IMR-90 (cell line): Measurements from ENCODE around the gene PAX8. TPM values are rescaled to one million over a fixed set of nuclear protein-coding genes. Genes with fewer than 3 reads are reported as not detected.

ENCODE experiments used
- ATAC-seq: fragments of 200-7000 bp; cut with Tn5 transposase; 2 replicates; pipeline ENCODE4 v1.9.1; 2020; ENCODE audit warnings: low read depth, mild to moderate bottlenecking, moderate library complexity
- BruUV-seq: library from RNA; stranded (reverse); fragments of 400-500 nt; replicated peaks from 2 replicates; lab custom pipeline; 2021; lab: Mats Ljungman, UMichigan
- CTCF ChIA-PET: fragments of 300-600 bp; formaldehyde crosslinking; extraction: SDS; loops from one replicate; lab custom pipeline; 2021; ENCODE audit warnings: antibody characterized with exemption; lab: Yijun Ruan, JAX
- POLR2A ChIA-PET: fragments of 300-600 bp; sonication (Branson Sonifier 250); formaldehyde crosslinking; loops from one replicate; lab custom pipeline; 2022; ENCODE audit warnings: antibody characterized with exemption; ENCODE audit not compliant: unreplicated experiment; lab: Charles Lee
- DNase-seq: peaks from one replicate; pipeline ENCODE4 v3.0.0; 2013
- H2AFZ ChIP-seq: replicated peaks from 2 replicates; pipeline ENCODE3; 2013; ENCODE audit warnings: low read length, mild to moderate bottlenecking; ENCODE audit not compliant: poor library complexity
- H2AK5ac ChIP-seq: 2 replicates; pipeline ENCODE4 v1.6.1; 2013; ENCODE audit warnings: low read depth, low read length, inconsistent platforms
- H2AK9ac ChIP-seq: replicated peaks from 2 replicates; pipeline ENCODE3; 2013; ENCODE audit warnings: mild to moderate bottlenecking, low read depth, low read length, moderate library complexity; ENCODE audit not compliant: poor library complexity
- H2BK120ac ChIP-seq: 2 replicates; pipeline ENCODE4 v1.6.1; 2013; ENCODE audit warnings: low read depth, low read length, inconsistent platforms
- H2BK15ac ChIP-seq: 3 replicates; pipeline ENCODE4 v1.6.1; 2013; ENCODE audit warnings: low read depth, low read length, inconsistent platforms
- H2BK20ac ChIP-seq: 2 replicates; pipeline ENCODE4 v1.6.1; 2013; ENCODE audit warnings: low read depth, mild to moderate bottlenecking, inconsistent platforms, low read length, moderate library complexity
- H2BK5ac ChIP-seq: 2 replicates; pipeline ENCODE4 v1.6.1; 2013; ENCODE audit warnings: mild to moderate bottlenecking, low read depth, low read length, inconsistent platforms; ENCODE audit not compliant: poor library complexity, severe bottlenecking
- H3K14ac ChIP-seq: replicated peaks from 2 replicates; pipeline ENCODE4 v1.6.1; 2013; ENCODE audit warnings: low read depth, low read length, inconsistent platforms
- H3K18ac ChIP-seq: 2 replicates; pipeline ENCODE4 v1.6.1; 2013; ENCODE audit warnings: low read depth, low read length, control low read depth
- H3K23ac ChIP-seq: 2 replicates; pipeline ENCODE4 v1.6.1; 2013; ENCODE audit warnings: low read depth, low read length, inconsistent platforms
- H3K27ac ChIP-seq: 2 replicates; pipeline ENCODE4 v1.5.1; 2013; ENCODE audit warnings: mild to moderate bottlenecking, control low read depth, low read length; ENCODE audit not compliant: insufficient read depth
- H3K27me3 ChIP-seq: 2 replicates; pipeline ENCODE4 v1.6.1; 2013; ENCODE audit warnings: low read length; ENCODE audit not compliant: control insufficient read depth, insufficient read depth
- H3K36me3 ChIP-seq: 2 replicates; pipeline ENCODE4 v1.6.1; 2013; ENCODE audit warnings: low read length, mixed read lengths; ENCODE audit not compliant: control insufficient read depth, insufficient read depth
- H3K4ac ChIP-seq: 2 replicates; pipeline ENCODE4 v1.6.1; 2013; ENCODE audit warnings: low read depth, low read length, inconsistent platforms
- H3K4me1 ChIP-seq: 2 replicates; pipeline ENCODE4 v1.6.1; 2013; ENCODE audit warnings: low read length, mixed read lengths; ENCODE audit not compliant: control insufficient read depth, insufficient read depth
- H3K4me2 ChIP-seq: 2 replicates; pipeline ENCODE4 v1.6.1; 2013; ENCODE audit warnings: low read depth, mild to moderate bottlenecking, control low read depth, low read length, moderate library complexity
- H3K4me3 ChIP-seq: 2 replicates; pipeline ENCODE4 v1.5.1; 2013; ENCODE audit warnings: low read depth, mild to moderate bottlenecking, control low read depth, low read length, moderate library complexity; ENCODE audit not compliant: insufficient read depth
- H3K56ac ChIP-seq: 2 replicates; pipeline ENCODE4 v1.6.1; 2013; ENCODE audit warnings: low read length, inconsistent platforms; ENCODE audit not compliant: insufficient read depth; ENCODE audit errors: extremely low read depth
- H3K79me1 ChIP-seq, 2 experiments: 2 replicates each; pipeline ENCODE4 v1.6.1; 2013; ENCODE audit warnings: low read length in 2 of 2, inconsistent platforms in 1 of 2, low read depth in 1 of 2
- H3K9ac ChIP-seq: 2 replicates; pipeline ENCODE4 v1.6.1; 2013; ENCODE audit warnings: low read depth, low read length, control low read depth
- H3K9me1 ChIP-seq: 2 replicates; pipeline ENCODE4 v1.6.1; 2013; ENCODE audit warnings: low read length, inconsistent platforms; ENCODE audit not compliant: insufficient read depth
- H3K9me3 ChIP-seq: 2 replicates; pipeline ENCODE4 v1.6.1; 2013; ENCODE audit warnings: low read length; ENCODE audit not compliant: control insufficient read depth, insufficient read depth
- H4K20me1 ChIP-seq: 2 replicates; pipeline ENCODE4 v1.6.1; 2013; ENCODE audit warnings: low read length, inconsistent platforms; ENCODE audit not compliant: insufficient read depth
- H4K5ac ChIP-seq: 2 replicates; pipeline ENCODE4 v1.6.1; 2013; ENCODE audit warnings: mild to moderate bottlenecking, low read depth, low read length, control low read depth
- H4K8ac ChIP-seq, 2 experiments: 2 replicates each; pipeline ENCODE4 v1.6.1; 2013; ENCODE audit warnings: low read depth in 2 of 2, low read length in 2 of 2, control low read depth in 1 of 2, inconsistent platforms in 1 of 2
- H4K91ac ChIP-seq: 2 replicates; pipeline ENCODE4 v1.6.1; 2013; ENCODE audit warnings: low read depth, low read length, inconsistent platforms; ENCODE audit not compliant: insufficient read depth
- BHLHE40 ChIP-seq: fragments of 150-350 bp; IDR thresholded peaks from 2 replicates; pipeline ENCODE4 v1.6.1; 2016; ENCODE audit warnings: mild to moderate bottlenecking, low read depth, low read length
- CEBPB ChIP-seq: IDR thresholded peaks from 2 replicates; pipeline ENCODE4 v1.6.1; 2012; ENCODE audit warnings: low read depth, low read length, improper control_type of control experiment
- CHD1 ChIP-seq: IDR thresholded peaks from 2 replicates; pipeline ENCODE4 v1.6.1; 2012; ENCODE audit warnings: low read depth, low read length, improper control_type of control experiment
- FOS ChIP-seq: fragments of 150-350 bp; IDR thresholded peaks from 2 replicates; pipeline ENCODE4 v1.6.1; 2016; ENCODE audit warnings: low read depth, low read length
- MAFK ChIP-seq: IDR thresholded peaks from 2 replicates; pipeline ENCODE4 v1.6.1; 2012; ENCODE audit warnings: low read depth, low read length, improper control_type of control experiment
- MAZ ChIP-seq: IDR thresholded peaks from 2 replicates; pipeline ENCODE4 v1.6.1; 2012; ENCODE audit warnings: low read depth, mild to moderate bottlenecking, low read length, improper control_type of control experiment, moderate library complexity, borderline replicate concordance
- MXI1 ChIP-seq: IDR thresholded peaks from 2 replicates; pipeline ENCODE4 v1.6.1; 2012; ENCODE audit warnings: low read depth, mild to moderate bottlenecking, low read length, moderate library complexity, borderline replicate concordance
- NFE2L2 ChIP-seq: fragments of 150-350 bp; IDR thresholded peaks from 2 replicates; pipeline ENCODE4 v1.6.1; 2016; ENCODE audit warnings: low read depth, mild to moderate bottlenecking, low read length
- POLR2A ChIP-seq: IDR thresholded peaks from 2 replicates; pipeline ENCODE4 v1.6.1; 2012; ENCODE audit warnings: mild to moderate bottlenecking, low read depth, low read length
- RAD21 ChIP-seq: IDR thresholded peaks from 2 replicates; pipeline ENCODE4 v1.6.1; 2012; ENCODE audit warnings: low read length, improper control_type of control experiment
- RCOR1 ChIP-seq: IDR thresholded peaks from 2 replicates; pipeline ENCODE4 v1.6.1; 2012; ENCODE audit warnings: mild to moderate bottlenecking, low read length, improper control_type of control experiment; ENCODE audit not compliant: insufficient replicate concordance
- RFX5 ChIP-seq: IDR thresholded peaks from 2 replicates; pipeline ENCODE4 v1.8.0; 2012; ENCODE audit warnings: low read depth, mild to moderate bottlenecking, low read length, moderate library complexity
- SMC3 ChIP-seq: fragments of 150-350 bp; IDR thresholded peaks from 2 replicates; pipeline ENCODE4 v1.6.1; 2016; ENCODE audit warnings: low read depth, mild to moderate bottlenecking, antibody characterized with exemption, low read length, moderate library complexity
- USF2 ChIP-seq: fragments of 150-350 bp; IDR thresholded peaks from 2 replicates; pipeline ENCODE4 v1.6.1; 2017; ENCODE audit warnings: mild to moderate bottlenecking, antibody characterized with exemption, low read length, low read depth
- WGBS, 2 experiments: methylation state at CpG; one replicate each; pipeline versions ENCODE4 v1.1.5 to v1.1.7; 2013; ENCODE audit warnings: missing lambda C conversion rate in 2 of 2; ENCODE audit not compliant: insufficient read length in 1 of 2; ENCODE audit errors: extremely low coverage in 2 of 2; 5-methylcytosine and 5-hydroxymethylcytosine counted together
- dilution Hi-C: fragments of 300-500 bp; cut with HindIII; formaldehyde crosslinking; loops from one replicate; pipeline ENCODE4 v1.14.3; 2018; ENCODE audit warnings: low sequenced_read_pairs; ENCODE audit not compliant: unreplicated experiment
- in situ Hi-C: fragments of 300-500 bp; cut with MboI; formaldehyde crosslinking; loops from 3 replicates; pipeline ENCODE4 v1.14.3; 2019; ENCODE audit warnings: low sequenced_read_pairs, inconsistent platforms, mixed read lengths
- intact Hi-C: fragments of 100-400 bp; cut with micrococcal nuclease; formaldehyde crosslinking; loops from 2 replicates; pipeline ENCODE4 v1.10.0; 2022
- polyA plus RNA-seq, 3 experiments: library from polyadenylated mRNA; depleted of rRNA; stranded (reverse); fragments of >200 nt; gene quantifications; 2 replicates each; pipeline ENCODE4 v1.2.3, GENCODE V29; 2012; ENCODE audit warnings: low replicate concordance in 1 of 3
- total RNA-seq: library from RNA; depleted of rRNA; stranded (reverse); fragments of >200 nt; gene quantifications from 2 replicates; pipeline ENCODE4 v1.2.3, GENCODE V29; 2012
- TF ChIP-seq, protein P1 (sequence below): fragments of 150-350 bp; IDR thresholded peaks from 2 replicates; pipeline ENCODE4 v1.6.1; 2016; ENCODE audit warnings: low read depth, mild to moderate bottlenecking, low read length, moderate library complexity, borderline replicate concordance

The PAX8 gene
- total and polyA plus RNA-seq, 2 of the 4 experiments (the other 2 are of a cell fraction), result 0.18 to 1.5 TPM

DNA sequence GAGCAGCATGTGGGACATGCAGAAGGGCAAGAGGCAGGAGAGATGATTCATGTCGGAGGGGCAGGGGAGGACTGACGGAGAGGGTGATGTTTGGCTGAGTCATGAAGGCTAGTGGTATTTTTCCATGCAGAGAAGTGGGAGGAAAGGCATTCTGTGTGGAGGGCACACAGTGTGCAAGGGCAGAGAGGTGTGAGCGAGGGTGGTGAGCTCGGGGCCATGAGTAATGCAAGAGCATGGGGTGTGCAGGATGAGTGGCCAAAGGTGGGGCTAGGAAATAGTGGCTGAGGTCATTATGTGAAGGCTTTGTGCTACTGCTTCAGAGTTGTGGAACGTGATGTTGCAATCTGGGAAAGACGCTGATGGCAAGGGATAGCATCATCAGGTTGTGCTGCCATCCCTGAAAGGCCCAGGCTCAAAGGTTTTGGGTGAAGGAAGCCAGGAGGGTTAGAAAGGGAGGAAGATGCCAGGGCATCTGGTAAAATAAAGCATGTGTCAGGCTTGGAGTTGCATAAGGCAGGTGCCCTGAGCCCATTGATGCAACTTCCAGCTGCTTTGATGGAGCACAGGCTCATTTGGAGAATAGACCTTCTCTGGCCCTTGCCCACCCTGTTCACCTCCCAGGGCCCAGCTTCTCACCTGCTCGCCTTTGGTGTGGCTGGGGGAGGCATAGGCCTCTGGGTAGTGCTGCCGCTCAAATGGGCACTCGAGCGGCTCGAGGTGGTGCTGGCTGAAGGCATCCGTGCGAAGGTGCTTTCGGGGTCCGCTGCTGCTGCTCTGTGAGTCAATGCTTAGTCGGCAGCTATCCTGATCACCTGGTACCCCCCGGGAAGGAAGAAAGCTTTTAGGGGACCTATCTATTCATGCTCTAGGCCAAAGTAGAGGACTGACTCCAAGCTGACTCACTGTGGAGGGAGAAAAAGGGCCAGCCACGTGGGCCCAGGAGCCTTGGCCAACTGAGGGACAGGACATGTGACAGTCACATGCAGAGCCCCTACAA lies 37.5 kb downstream of the PAX8 start:
- H3K27ac ChIP-seq, result peak overlapping the region; percentile 40
- H3K4me1 ChIP-seq, result peaks cover 15% of the 10 kb centered on the region
- ChIA-PET CTCF (interaction anchor here (0.7 to 1.8 kb wide), 2 partner anchors 8 to 37 kb away, joined by 3 to 9 read pairs; no protein-coding TSS in a partner anchor), POLR2A (interaction anchor here (0.5 kb wide), 1 partner anchor 363 kb away, joined by 3 read pairs; no protein-coding TSS in a partner anchor)
- in situ Hi-C loops (no loop called here), dilution Hi-C loops (no loop called here), intact Hi-C loops (no loop called here)
- peak overlapping the region; percentile 4; the same call in 1 of the 2 replicates for H4K5ac ChIP-seq
- peak overlapping the region; percentile 47 for H2AFZ ChIP-seq
- no peaks in the 10 kb centered on the region for H3K27me3 ChIP-seq
- no peak overlapping the region for H3K9ac ChIP-seq
- H3K36me3 ChIP-seq, result peaks cover 2% of the 10 kb centered on the region; the same call in 1 of the 2 replicates
- peak overlapping the region; percentile 97 for H2AK5ac ChIP-seq
- no peaks in the 10 kb centered on the region for H3K9me3 ChIP-seq
- H3K23ac ChIP-seq, result peak overlapping the region; percentile 65; the same call in 1 of the 2 replicates
- peaks cover 7% of the 10 kb centered on the region for H4K20me1 ChIP-seq
- H3K18ac ChIP-seq, result peak overlapping the region; percentile 16
- H2BK15ac ChIP-seq, result peak overlapping the region; percentile 16; the same call in 2 of the 3 replicates
- H3K9me1 ChIP-seq, result peaks cover 21% of the 10 kb centered on the region
- H2BK5ac ChIP-seq, result peak overlapping the region; percentile 95
- H2BK20ac ChIP-seq, result peak overlapping the region; percentile 66
- no TSS peak for BruUV-seq
- H4K8ac ChIP-seq, result peak overlapping the region; percentile 16 to 48
- H4K91ac ChIP-seq, result peak overlapping the region; percentile 92
- DNase-seq (peak; percentile 99), ATAC-seq (peak; percentile 92)
- H3K4me2 ChIP-seq, result no peak overlapping the region; the same call in 1 of the 2 replicates
- peak overlapping the region; percentile 90 for H2BK120ac ChIP-seq
- 56% methylated on average over 14 of the region's 18 CpGs; no CpG with 5 or more reads in 1 of the 2 experiments for WGBS, 2 experiments
- no peak overlapping the region for H3K4me3 ChIP-seq
- peak overlapping the region; percentile 19 for H3K14ac ChIP-seq
- no peak overlapping the region for H3K56ac ChIP-seq
- H3K79me1 ChIP-seq, result peaks cover 0 to 15% of the 10 kb centered on the region in 2 experiments; a peak in 1 of 4 replicates
- peak overlapping the region; percentile 83 for H3K4ac ChIP-seq
- H2AK9ac ChIP-seq, result peak overlapping the region; percentile 93
- TF ChIP-seq RFX5 (no peak), RAD21 (no peak), MXI1 (peak; percentile 77; the same call in 1 of the 2 replicates), CHD1 (peak; percentile 80; the same call in 1 of the 2 replicates), SMC3 (no peak), CEBPB (peak; percentile 100), MAFK (peak; percentile 59), BHLHE40 (peak; percentile 94), RCOR1 (no peak), POLR2A (no peak), USF2 (peak; percentile 86), NFE2L2 (peak; percentile 91), MAZ (peak; percentile 85), FOS (peak; percentile 98)
- TF ChIP-seq, protein P1, sequence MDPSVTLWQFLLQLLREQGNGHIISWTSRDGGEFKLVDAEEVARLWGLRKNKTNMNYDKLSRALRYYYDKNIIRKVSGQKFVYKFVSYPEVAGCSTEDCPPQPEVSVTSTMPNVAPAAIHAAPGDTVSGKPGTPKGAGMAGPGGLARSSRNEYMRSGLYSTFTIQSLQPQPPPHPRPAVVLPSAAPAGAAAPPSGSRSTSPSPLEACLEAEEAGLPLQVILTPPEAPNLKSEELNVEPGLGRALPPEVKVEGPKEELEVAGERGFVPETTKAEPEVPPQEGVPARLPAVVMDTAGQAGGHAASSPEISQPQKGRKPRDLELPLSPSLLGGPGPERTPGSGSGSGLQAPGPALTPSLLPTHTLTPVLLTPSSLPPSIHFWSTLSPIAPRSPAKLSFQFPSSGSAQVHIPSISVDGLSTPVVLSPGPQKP, result no peak
